Hepatocyte (in vitro differentiated cells): ENCODE results near the gene WASF3.

Experiments
- EZH2 ChIP-seq: fragments of 200-600 bp; sonication (generic); IDR thresholded peaks from 2 replicates; pipeline ENCODE4 v1.6.1; 2016; ENCODE audit warnings: antibody characterized with exemption, mild to moderate bottlenecking, borderline replicate concordance
- TF ChIP-seq, protein P1 (sequence below): fragments of 200-600 bp; sonication (generic); IDR thresholded peaks from 2 replicates; pipeline ENCODE4 v1.5.1; 2016; ENCODE audit warnings: antibody characterized with exemption, mild to moderate bottlenecking; ENCODE audit not compliant: poor library complexity

DNA sequence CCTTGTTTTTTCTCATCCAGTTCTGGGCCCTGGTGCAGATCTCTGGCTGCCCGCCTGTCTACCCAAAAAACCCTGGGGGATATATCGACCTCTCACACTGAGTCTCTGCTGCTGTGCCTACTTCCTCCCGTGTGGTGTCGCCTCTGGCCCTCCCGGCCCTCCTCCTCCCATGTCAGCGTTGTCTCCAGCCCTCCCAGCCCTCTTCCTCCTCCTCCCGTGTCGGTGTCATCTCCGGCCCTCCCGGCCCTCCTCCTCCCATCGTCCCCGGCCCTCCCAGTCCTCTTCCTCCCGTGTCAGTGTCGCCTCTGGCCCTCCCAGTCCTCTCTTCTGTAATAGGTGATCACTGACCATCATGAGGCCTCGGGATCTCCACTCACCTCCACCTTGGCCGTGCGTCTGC lies 121.3 kb downstream of the WASF3 start:
- TF ChIP-seq, protein P1, sequence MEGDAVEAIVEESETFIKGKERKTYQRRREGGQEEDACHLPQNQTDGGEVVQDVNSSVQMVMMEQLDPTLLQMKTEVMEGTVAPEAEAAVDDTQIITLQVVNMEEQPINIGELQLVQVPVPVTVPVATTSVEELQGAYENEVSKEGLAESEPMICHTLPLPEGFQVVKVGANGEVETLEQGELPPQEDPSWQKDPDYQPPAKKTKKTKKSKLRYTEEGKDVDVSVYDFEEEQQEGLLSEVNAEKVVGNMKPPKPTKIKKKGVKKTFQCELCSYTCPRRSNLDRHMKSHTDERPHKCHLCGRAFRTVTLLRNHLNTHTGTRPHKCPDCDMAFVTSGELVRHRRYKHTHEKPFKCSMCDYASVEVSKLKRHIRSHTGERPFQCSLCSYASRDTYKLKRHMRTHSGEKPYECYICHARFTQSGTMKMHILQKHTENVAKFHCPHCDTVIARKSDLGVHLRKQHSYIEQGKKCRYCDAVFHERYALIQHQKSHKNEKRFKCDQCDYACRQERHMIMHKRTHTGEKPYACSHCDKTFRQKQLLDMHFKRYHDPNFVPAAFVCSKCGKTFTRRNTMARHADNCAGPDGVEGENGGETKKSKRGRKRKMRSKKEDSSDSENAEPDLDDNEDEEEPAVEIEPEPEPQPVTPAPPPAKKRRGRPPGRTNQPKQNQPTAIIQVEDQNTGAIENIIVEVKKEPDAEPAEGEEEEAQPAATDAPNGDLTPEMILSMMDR, result no peak
- TF ChIP-seq EZH2, result no peak
